ENCODE results near the gene PILRA.
"Not testable (repeated sequence)": the region's sequence is repeated elsewhere in the genome, so short reads cannot be mapped to it uniquely, and the experiment has no call there.

The PILRA gene

DNA sequence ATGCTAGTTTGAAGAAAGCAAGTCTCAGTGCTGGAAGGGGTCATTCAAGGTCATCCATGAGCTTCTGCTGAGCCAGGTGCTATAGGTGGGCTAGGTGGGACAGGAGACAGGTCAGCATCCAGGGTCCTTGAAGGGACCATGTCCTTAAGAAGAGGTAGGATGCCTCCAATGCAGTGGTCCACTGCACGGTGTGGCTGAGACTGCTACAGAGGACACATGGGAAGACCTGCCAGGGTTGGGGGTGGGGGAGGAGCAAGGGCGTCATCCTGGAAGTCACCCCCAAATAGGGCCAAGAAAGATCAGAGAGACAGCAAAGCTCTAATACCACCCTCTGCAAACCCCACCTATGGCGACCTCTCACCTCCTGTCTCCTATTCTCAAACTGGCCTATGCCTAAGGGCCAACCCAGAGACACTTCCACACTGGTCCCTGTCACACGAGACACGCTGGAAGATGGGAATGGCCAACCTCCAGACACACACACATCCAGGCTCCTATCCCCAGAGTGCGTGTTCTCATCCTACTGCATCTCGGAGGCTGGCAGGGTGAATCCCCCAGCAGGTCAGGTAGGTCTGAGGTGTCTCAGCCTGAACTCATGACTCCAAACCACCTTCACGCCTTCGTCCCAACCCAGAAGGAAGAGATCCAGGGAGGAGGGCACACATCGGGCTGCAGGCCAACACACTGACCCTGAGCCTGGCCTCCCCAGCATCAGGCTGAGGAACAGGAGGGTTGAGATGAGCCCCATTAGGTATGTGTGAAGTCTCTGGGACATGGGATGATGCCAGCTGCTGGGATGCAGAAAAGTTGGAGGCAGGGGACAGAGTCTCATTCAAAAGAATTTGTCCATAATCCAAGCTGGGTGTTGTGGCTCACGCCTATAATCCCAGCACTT, 68.6 kb downstream of the PILRA start:
- Histone ChIP-seq H3K9ac (ENCODE audit: low read length) (no peak overlapping the region), H3K4me3 (ENCODE audit: low read length) (no peak overlapping the region), H3K36me3 (ENCODE audit: control insufficient read depth, insufficient read depth, low read length, severe bottlenecking) (no peaks in the 10 kb centered on the region), H3K27me3 (replicated peaks; ENCODE audit: control insufficient read depth, insufficient read depth, low read length) (no peaks in the 10 kb centered on the region), H3K9me3 (ENCODE audit: control insufficient read depth, low read length) (no peaks in the 10 kb centered on the region), H3K4me1 (ENCODE audit: control insufficient read depth, insufficient read depth, low read length) (peaks cover 16% of the 10 kb centered on the region)
- DNase-seq (ENCODE audit: low read depth): no peak

DNA sequence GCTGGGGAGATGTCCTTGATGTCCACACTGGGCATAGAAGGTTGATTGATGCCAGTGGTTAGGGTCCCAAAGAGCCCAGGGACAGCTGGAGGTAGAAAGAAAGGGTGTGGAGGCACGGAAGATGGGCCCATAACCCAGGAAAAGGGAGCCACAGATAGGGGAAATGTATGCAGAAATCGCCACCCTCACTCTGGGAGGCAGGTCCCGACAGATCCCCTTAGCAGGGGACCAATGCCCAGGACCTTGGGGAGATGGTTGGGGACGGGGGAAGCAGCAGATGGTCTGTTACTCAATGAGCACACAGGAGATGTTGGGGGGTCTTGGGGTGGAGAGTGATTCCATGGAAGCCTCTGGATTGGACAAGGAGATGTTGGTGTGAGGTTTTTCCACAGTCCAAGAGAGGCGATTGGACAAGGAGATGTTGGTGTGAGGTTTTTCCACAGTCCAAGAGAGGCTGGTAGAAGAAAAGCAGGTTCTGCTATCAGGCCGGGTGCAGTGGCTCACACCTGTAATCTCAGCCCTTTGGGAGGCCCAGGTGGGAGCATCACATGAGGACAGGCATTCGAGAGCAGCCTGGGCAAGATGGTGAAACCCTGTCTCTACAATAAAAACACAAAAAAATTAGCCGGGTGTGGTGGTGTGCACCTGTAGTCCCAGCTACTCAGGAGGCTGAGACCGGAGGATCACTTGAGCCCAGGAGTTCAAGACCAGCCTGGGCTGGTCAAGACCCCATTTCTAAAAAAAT, 70.0 kb downstream of the PILRA start:
- no peak for DNase-seq (ENCODE audit: low read depth)
- Histone ChIP-seq H3K4me3 (ENCODE audit: low read length) (no peak overlapping the region), H3K4me1 (ENCODE audit: control insufficient read depth, insufficient read depth, low read length) (peaks cover 16% of the 10 kb centered on the region), H3K9ac (ENCODE audit: low read length) (no peak overlapping the region), H3K27me3 (replicated peaks; ENCODE audit: control insufficient read depth, insufficient read depth, low read length) (no peaks in the 10 kb centered on the region), H3K36me3 (ENCODE audit: control insufficient read depth, insufficient read depth, low read length, severe bottlenecking) (no peaks in the 10 kb centered on the region), H3K9me3 (ENCODE audit: control insufficient read depth, low read length) (no peaks in the 10 kb centered on the region)

DNA sequence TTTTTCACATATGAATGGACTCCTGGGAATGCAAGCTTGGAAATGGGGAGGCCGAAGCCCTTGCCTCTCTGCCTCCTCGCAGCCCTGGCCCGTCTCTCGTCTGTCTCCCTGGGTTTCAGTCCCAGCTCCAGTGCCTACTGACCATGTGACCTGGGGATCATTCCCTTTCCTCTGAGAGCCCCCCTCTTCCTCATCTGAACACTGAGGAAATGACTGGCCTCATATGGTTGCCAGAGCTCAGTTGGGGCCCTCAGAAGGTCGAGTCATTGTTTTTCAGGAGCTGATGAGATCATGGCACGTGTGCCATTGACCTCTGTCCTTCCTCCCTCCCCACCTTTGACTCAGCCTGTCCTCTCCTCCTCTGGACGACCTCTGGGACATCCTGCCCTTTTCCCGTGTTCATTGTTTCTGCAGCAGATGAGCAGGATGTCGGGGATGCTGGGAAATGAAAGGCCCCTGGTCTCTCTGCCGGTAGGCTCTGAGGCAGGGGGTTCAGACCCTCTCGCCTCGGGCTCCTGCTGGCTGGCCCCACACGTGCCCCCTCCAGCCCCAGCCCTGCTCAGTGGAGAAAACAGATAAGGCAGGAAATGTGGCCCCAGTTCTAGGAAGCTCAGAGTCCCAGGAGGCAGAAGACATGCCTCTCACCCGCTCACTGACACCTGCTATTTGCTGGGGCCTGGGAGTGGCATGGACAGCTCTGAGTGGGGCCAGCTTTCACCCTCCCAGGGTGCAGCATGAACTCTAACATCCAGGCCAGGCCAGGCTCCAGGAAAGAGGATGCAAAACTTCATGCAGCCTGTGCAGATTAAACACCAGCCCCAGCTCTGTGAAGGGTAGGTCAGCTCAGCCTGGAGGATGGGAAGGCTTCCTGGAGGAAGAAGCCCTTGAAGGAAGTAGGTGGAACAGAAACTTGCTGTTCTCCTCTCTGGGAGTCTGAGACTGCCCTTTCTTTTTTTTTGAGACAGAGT, 71.3 kb downstream of the PILRA start:
- no peak for DNase-seq (ENCODE audit: low read depth)
- no peak overlapping the region for H3K9ac ChIP-seq (ENCODE audit: low read length)

DNA sequence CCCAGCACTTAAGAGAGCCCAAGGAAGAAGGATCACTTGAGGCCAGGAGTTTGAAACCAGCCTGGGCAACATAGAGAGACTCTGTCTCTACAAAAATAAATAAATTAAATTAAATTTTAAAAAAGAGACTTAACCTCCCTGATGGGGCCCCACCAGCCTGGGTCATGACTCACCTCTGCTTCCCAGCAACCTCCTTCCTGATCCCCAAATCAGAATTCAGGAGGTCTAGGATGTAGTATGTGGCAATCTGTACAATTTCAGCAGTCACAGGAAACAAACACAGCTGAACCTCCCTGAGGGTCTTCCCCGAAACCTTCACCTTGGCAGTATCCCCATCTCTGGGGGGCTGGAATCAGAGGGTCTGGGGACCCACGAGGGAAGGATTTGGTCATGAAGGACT, 72.8 kb downstream of the PILRA start:
- peaks cover 16% of the 10 kb centered on the region for H3K4me1 ChIP-seq (ENCODE audit: control insufficient read depth, insufficient read depth, low read length)
- H3K9me3 ChIP-seq (ENCODE audit: control insufficient read depth, low read length): no peaks in the 10 kb centered on the region
- no peak overlapping the region for H3K9ac ChIP-seq (ENCODE audit: low read length)
- no peak overlapping the region for H3K4me3 ChIP-seq (ENCODE audit: low read length)
- H3K27me3 ChIP-seq (replicated peaks; ENCODE audit: control insufficient read depth, insufficient read depth, low read length): no peaks in the 10 kb centered on the region
- no peaks in the 10 kb centered on the region for H3K36me3 ChIP-seq (ENCODE audit: control insufficient read depth, insufficient read depth, low read length, severe bottlenecking)
- peak; percentile 54 for DNase-seq (ENCODE audit: low read depth)

More for the DNA sequence above, 71.3 kb downstream of the PILRA start:
- Histone ChIP-seq H3K4me1 (ENCODE audit: control insufficient read depth, insufficient read depth, low read length) (peaks cover 16% of the 10 kb centered on the region), H3K4me3 (ENCODE audit: low read length) (no peak overlapping the region), H3K27me3 (replicated peaks; ENCODE audit: control insufficient read depth, insufficient read depth, low read length) (no peaks in the 10 kb centered on the region), H3K36me3 (ENCODE audit: control insufficient read depth, insufficient read depth, low read length, severe bottlenecking) (no peaks in the 10 kb centered on the region), H3K9me3 (ENCODE audit: control insufficient read depth, low read length) (no peaks in the 10 kb centered on the region)

DNA sequence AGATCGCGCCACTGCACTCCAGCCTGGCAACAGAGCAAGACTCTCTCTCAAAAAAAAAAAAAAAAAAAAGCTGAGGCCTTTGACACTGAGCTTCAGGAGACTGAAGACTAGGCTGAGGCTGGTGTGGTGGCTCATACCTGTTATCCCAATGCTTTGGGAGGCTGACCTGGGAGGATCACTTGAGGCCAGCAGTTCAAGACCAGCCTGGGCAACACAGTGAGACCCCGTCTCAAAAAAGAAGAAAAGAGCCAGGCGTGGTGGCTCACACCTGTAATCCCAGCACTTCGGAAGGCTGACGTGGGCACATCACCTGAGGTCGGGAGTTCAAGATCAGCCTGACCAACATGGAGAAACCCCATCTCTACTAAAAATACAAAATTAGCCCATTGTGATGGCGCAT, 74.1 kb downstream of the PILRA start:
- H3K4me1 ChIP-seq (ENCODE audit: control insufficient read depth, insufficient read depth, low read length): peaks cover 16% of the 10 kb centered on the region
- H3K36me3 ChIP-seq (ENCODE audit: control insufficient read depth, insufficient read depth, low read length, severe bottlenecking); H3K9me3 ChIP-seq (ENCODE audit: control insufficient read depth, low read length); H3K27me3 ChIP-seq (replicated peaks; ENCODE audit: control insufficient read depth, insufficient read depth, low read length); H3K4me3 ChIP-seq (ENCODE audit: low read length); DNase-seq (ENCODE audit: low read depth); H3K9ac ChIP-seq (ENCODE audit: low read length): not testable (repeated sequence)

DNA sequence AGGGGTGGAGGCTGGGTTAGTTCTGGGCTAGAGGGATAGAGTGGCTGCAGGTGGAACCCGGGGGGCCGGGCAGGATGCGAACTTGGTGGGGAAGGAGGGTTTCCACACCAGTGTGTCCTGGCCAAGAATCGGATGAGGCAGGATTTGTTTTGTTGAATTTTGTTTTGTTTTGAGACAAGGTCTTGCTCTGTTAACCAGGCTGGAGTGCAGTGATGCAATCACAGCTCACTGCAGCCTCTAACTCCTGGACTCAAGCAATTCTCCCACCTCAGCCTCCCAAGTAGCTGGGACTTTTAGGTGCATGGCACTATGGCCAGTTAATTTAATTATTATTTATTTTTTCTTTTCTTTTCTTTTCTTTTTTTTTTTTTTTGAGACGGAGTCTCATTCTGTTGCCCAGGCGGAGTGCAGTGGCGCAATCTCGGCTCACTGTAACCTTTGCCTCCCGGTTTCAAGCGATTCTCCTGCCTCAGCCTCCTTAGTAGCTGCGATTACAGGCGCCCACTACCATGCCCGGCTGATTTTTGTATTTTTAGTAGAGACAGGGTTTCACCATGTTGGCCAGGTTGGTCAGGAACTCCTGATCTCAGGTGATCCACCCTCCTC, 76.0 kb downstream of the PILRA start:
- Histone ChIP-seq H3K9me3 (ENCODE audit: control insufficient read depth, low read length) (no peaks in the 10 kb centered on the region), H3K4me3 (ENCODE audit: low read length) (no peak overlapping the region), H3K4me1 (ENCODE audit: control insufficient read depth, insufficient read depth, low read length) (peaks cover 14% of the 10 kb centered on the region), H3K36me3 (ENCODE audit: control insufficient read depth, insufficient read depth, low read length, severe bottlenecking) (no peaks in the 10 kb centered on the region), H3K27me3 (replicated peaks; ENCODE audit: control insufficient read depth, insufficient read depth, low read length) (no peaks in the 10 kb centered on the region), H3K9ac (ENCODE audit: low read length) (no peak overlapping the region)
- no peak for DNase-seq (ENCODE audit: low read depth)
